ENCODE data around the gene VPS39.

DNA sequence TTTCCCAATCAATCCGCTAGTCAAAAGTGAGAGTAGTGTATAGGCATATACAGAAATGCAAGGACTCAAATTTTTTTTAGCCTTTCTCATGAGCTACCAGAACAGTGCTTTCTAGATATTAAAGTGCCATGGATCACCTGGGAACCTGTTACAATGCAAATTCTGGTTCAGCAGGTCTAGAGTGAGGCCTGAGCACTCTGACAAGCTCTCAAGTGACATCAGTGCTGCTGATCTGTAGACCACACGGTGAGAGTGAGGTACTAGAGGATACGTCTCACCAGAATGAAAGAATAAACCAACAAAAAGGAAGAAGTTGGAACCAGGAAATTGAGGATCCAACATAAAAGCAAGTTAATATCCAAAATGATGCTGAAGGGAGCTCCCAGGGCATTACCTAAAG is 97.7 kb downstream of the VPS39 start:
- TF ChIP-seq, protein P1, sequence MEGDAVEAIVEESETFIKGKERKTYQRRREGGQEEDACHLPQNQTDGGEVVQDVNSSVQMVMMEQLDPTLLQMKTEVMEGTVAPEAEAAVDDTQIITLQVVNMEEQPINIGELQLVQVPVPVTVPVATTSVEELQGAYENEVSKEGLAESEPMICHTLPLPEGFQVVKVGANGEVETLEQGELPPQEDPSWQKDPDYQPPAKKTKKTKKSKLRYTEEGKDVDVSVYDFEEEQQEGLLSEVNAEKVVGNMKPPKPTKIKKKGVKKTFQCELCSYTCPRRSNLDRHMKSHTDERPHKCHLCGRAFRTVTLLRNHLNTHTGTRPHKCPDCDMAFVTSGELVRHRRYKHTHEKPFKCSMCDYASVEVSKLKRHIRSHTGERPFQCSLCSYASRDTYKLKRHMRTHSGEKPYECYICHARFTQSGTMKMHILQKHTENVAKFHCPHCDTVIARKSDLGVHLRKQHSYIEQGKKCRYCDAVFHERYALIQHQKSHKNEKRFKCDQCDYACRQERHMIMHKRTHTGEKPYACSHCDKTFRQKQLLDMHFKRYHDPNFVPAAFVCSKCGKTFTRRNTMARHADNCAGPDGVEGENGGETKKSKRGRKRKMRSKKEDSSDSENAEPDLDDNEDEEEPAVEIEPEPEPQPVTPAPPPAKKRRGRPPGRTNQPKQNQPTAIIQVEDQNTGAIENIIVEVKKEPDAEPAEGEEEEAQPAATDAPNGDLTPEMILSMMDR (IDR thresholded peaks at IDR 0.05): no peak
- TF ChIP-seq RFX5 (IDR thresholded peaks at IDR 0.05): no peak
- TF ChIP-seq, protein P2, sequence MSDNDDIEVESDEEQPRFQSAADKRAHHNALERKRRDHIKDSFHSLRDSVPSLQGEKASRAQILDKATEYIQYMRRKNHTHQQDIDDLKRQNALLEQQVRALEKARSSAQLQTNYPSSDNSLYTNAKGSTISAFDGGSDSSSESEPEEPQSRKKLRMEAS (IDR thresholded peaks at IDR 0.05): no peak
- TF ChIP-seq, protein P3, sequence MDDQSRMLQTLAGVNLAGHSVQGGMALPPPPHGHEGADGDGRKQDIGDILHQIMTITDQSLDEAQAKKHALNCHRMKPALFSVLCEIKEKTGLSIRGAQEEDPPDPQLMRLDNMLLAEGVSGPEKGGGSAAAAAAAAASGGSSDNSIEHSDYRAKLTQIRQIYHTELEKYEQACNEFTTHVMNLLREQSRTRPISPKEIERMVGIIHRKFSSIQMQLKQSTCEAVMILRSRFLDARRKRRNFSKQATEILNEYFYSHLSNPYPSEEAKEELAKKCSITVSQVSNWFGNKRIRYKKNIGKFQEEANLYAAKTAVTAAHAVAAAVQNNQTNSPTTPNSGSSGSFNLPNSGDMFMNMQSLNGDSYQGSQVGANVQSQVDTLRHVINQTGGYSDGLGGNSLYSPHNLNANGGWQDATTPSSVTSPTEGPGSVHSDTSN (IDR thresholded peaks at IDR 0.05): no peak
- TF ChIP-seq ZC3H11A (IDR thresholded peaks at IDR 0.05): no peak
- TF ChIP-seq JUN (IDR thresholded peaks at IDR 0.05): no peak
